Activated naive CD8-positive, alpha-beta T cell treated with anti-CD3 and anti-CD28 coated beads for 36 hours (primary cell): ENCODE data around the gene DST. TPM values are rescaled to one million over a fixed set of nuclear protein-coding genes. Genes with fewer than 3 reads are reported as not detected.

Source experiments
- DNase-seq: peaks from one replicate; pipeline ENCODE4 v3.0.0; 2021
- H3K27ac Mint-ChIP-seq: one replicate; pipeline ENCODE4 v1.8.0; 2022; ENCODE audit warnings: mild to moderate bottlenecking, moderate library complexity, mixed read lengths
- H3K27me3 Mint-ChIP-seq: one replicate; pipeline ENCODE4 v1.8.0; 2022; ENCODE audit warnings: mild to moderate bottlenecking, mixed read lengths
- H3K36me3 Mint-ChIP-seq: one replicate; pipeline ENCODE4 v1.8.0; 2021; ENCODE audit warnings: mild to moderate bottlenecking, mixed read lengths
- H3K4me1 Mint-ChIP-seq: one replicate; pipeline ENCODE4 v1.8.0; 2021; ENCODE audit warnings: mixed read lengths
- H3K4me3 Mint-ChIP-seq: one replicate; pipeline ENCODE4 v1.8.0; 2022; ENCODE audit warnings: mild to moderate bottlenecking, moderate library complexity, mixed read lengths
- H3K9me3 Mint-ChIP-seq: one replicate; pipeline ENCODE4 v1.8.0; 2022; ENCODE audit warnings: mixed read lengths
- total RNA-seq, 2 experiments: library from RNA; stranded (reverse); gene quantifications; one replicate each; pipeline ENCODE4 v1.2.3, GENCODE V29; 2021

DST gene
- total RNA-seq, 2 experiments from 2014 or later: 1.8 to 2.9 TPM

DNA sequence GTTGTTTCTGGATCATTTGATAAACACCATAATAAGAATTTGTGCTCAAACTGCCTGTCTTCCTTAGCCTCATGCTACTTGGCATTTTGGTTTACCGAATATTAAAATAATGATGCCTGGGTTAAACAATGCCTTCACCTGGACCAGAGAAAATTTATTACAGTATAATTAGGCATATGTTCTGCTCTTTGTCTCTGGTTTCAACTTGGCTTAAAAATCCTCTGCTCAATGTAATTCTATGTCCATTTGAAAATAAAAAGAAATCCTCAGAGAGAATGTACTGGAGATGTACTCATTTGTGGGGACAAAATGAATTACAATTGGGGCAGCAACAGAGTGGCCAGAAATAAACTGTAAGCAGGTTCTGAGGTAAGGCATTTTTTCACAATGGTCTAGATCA, 95.0 kb downstream of the DST start:
- no peaks in the 10 kb centered on the region for H3K9me3 Mint-ChIP-seq
- no peaks in the 10 kb centered on the region for H3K27me3 Mint-ChIP-seq
- no peak overlapping the region for H3K4me3 Mint-ChIP-seq
- no peak for DNase-seq
- H3K36me3 Mint-ChIP-seq: no peaks in the 10 kb centered on the region
- H3K27ac Mint-ChIP-seq: no peak overlapping the region
- peaks cover 2% of the 10 kb centered on the region for H3K4me1 Mint-ChIP-seq

DNA sequence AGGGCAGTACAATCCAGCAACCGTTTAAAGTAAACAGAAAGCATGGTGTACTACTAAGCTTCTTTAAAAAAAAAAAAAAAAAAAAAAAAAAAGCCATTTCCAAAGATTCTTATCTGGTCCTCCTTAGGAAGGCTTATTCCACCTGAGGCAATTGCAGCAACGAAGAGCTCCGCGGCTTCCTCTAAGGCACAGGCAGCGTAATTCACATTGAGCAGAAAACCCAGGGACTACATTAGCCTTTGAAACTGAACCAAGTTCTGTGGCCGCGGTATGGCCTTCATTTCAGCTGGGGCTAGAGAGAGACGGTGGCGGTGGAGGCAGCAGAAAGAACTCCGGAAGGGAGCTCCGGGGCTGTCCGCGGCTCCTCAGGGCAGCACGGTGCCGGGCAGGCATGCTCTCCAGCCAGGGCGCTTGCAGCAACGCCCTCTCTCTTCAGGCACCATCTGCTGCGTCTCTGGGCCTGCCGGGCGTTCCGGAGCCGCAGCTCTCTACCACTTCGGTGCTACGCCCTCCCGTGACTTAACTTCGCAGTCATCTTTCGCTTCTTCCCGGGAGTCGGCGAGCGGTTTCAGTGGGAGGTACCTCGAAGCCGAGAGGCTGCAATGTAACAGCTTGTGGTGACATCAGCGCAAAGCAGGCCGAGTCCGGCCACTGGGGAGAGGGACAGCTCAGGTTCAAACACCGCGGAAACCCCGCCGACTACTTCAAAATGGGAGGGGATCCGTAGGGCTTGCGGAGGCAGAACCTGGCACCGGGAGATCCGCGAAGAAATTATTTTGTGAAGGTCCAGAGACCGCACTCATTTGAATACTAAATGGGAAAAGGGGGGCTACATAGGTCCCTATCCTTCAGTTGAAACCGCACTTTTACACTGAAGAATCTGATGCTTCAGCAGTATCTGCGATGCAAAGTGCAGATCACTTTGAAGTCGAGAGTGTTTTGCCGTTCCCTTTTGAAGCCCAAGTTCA, 100.0 kb downstream of the DST start:
- DNase-seq: peak; percentile 77
- H3K36me3 Mint-ChIP-seq: no peaks in the 10 kb centered on the region
- H3K4me3 Mint-ChIP-seq: no peak overlapping the region
- H3K27ac Mint-ChIP-seq: no peak overlapping the region
- H3K27me3 Mint-ChIP-seq: no peaks in the 10 kb centered on the region
- H3K9me3 Mint-ChIP-seq: no peaks in the 10 kb centered on the region
- no peaks in the 10 kb centered on the region for H3K4me1 Mint-ChIP-seq

DNA sequence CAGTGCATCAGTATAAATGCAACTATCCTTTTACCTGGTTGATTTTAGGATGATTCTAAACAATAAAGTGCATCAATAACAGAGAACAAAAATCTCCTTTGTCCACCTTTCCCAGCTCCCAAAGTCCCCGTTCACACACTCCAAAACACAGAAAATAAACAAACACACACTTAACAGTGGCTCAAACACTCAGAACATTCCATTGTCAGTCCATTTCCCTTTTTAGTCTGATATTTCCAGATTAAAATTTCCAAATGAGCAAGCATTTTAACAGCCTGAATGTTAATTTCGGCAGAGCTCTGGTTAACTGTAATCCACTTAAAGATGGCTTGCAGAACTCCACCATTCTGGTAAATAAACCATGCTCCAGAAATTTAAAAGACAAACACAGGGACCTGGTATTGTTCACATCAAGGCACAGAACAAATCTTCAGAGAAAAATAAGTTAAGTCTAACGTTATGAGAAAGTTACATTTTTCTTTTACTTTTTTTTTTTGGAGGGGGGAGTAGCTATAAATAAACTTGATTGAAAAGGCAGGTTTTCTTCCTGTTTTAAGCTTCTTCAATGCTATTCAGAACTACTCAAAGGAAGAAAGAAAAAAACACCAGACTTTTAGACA, 100.8 kb downstream of the DST start:
- no peaks in the 10 kb centered on the region for H3K4me1 Mint-ChIP-seq
- no peak for DNase-seq
- H3K36me3 Mint-ChIP-seq: no peaks in the 10 kb centered on the region
- no peaks in the 10 kb centered on the region for H3K9me3 Mint-ChIP-seq
- no peak overlapping the region for H3K27ac Mint-ChIP-seq
- H3K4me3 Mint-ChIP-seq: no peak overlapping the region
- no peaks in the 10 kb centered on the region for H3K27me3 Mint-ChIP-seq

DNA sequence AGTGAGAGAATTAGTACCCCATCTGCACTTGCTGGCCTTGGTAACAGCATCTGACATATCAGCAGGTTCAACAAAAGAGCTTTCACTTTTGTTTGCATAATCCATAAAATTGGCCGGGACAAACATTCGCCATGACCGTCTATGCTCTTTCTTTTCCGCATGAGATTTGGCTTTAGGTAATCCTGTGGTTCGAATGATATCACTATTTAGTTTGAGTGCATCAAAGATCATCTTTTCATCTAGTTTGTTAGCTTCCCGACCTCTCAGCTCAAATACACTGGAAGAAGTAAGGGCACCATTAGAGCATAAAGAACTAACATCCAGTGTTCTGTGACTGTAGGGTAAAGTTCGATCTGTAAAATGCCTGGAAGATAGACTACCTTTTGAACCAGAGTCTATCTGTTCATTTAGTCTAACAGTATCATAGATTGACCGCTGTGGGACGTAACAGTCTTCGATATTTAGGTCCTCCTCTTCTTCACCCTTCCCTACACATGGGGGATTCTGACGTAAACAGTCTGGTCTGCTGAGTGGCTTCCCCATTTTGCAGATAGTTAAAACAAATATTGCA, 101.6 kb downstream of the DST start:
- Mint-ChIP-seq H3K27me3 (no peaks in the 10 kb centered on the region), H3K9me3 (no peaks in the 10 kb centered on the region), H3K4me3 (no peak overlapping the region), H3K4me1 (no peaks in the 10 kb centered on the region), H3K36me3 (no peaks in the 10 kb centered on the region), H3K27ac (no peak overlapping the region)
- DNase-seq: no peak

DNA sequence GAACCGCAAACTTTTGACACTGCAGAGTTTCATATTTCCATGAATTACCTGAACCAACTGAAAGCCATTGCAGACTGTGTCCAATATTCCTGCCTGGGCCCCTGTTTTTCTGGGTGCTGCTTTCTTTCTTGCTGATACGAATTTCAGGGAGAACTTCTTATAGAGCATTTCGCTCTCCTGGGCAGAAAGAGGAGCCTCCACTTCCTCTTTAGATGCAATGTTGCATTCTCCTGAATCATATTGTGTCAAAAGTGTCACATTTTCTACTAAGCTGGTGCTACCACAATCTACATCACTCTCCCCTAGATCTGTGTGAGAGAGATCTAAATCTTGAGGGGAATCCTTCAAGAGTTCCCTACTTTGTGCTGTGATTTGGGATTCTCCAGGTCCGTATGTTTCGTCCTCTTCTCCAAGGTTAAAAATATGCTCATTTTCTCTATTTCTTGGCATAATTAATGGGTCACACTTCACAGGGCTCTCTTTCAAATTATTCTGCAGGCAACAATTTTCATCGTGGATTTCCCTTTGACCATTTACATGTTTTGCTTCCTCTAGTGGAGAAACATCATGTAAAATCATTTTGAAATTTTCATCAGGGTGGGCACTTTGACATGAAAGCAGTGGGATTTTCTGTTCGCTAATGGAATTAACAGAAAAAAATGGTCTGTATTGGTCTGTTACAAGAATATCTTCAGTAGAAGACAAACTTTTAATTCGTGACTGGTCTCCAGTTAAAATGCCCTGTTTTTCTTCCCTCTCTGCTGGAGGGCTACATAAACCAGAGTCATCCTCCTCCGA, 102.3 kb downstream of the DST start:
- Mint-ChIP-seq H3K4me3 (no peak overlapping the region), H3K9me3 (no peaks in the 10 kb centered on the region), H3K36me3 (no peaks in the 10 kb centered on the region), H3K27ac (no peak overlapping the region), H3K27me3 (no peaks in the 10 kb centered on the region), H3K4me1 (no peaks in the 10 kb centered on the region)
- DNase-seq: no peak

DNA sequence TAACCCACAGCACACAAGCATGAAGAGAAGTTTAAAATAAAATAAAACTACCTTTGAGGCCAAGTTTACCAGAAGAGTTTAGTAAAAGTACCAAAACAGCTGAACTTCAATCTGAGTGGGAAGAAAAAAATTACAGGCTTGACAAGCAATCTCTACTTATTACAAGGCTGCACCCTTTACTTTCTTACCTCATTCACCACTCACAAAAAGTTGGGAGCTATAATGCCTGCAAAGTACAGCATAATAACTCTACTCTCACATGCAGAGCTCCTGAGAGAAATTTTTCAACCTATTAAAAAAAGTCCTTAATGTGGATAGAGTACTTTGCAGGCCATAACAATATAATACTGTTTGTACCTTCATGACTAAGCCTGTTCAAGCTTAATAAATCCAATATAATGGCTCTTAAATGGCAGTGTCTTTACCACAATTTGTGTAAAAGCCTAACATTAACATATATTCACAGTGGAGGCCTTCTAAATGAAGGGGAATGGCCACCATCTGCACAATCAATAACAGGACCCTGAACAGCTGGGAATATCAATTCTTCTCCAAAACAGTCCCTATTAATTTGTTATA, 103.1 kb downstream of the DST start:
- Mint-ChIP-seq H3K9me3 (no peaks in the 10 kb centered on the region), H3K4me3 (no peak overlapping the region), H3K27ac (no peak overlapping the region), H3K4me1 (no peaks in the 10 kb centered on the region), H3K27me3 (no peaks in the 10 kb centered on the region), H3K36me3 (no peaks in the 10 kb centered on the region)
- DNase-seq: no peak

DNA sequence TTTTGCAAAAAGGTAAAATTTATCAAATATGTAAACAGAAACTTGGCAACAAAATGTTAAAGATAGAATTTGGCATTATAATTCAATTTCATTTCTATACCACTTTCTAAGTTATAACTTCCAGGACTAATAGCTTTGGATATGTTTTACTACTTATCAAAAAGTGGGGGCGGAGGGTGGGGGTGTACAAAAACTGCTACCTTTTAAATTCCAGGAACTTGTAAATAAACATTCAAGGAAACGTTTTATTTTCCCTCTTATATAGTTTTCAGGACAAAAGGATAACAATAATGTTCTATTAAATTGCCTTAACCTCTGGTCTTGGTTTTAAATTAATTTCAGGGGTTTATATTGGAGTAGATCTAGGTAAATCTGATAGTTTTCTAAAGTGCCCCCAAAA, 103.8 kb downstream of the DST start:
- Mint-ChIP-seq H3K36me3 (no peaks in the 10 kb centered on the region), H3K4me1 (no peaks in the 10 kb centered on the region), H3K4me3 (no peak overlapping the region), H3K27ac (no peak overlapping the region), H3K9me3 (no peaks in the 10 kb centered on the region), H3K27me3 (no peaks in the 10 kb centered on the region)
- no peak for DNase-seq

DNA sequence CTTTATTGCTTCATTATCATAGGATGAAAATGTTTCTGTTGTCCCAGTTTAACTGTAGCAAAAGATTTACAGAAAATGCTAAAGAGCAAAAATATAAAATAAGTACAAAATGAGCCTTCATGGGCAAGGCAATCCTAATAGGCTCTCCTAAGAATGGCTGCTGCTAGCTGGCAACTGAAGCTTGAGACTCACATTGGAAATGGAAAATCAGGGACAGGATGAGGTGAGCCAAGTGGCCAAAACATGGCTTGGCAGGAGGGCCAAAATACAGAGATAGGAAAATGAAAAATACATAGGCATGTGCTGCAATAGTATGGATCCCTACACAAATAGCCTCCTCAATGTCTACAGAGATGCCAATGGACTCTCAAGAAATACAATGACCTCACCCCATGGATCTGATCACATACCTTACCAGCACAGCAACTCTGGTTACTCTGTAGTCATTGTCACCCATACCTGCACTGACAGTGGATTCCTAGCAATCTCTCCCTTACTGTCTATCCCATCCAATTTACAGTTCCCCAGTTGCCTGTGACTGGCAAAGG, 105.4 kb downstream of the DST start:
- no peak for DNase-seq
- H3K4me3 Mint-ChIP-seq: no peak overlapping the region
- no peaks in the 10 kb centered on the region for H3K27me3 Mint-ChIP-seq
- H3K36me3 Mint-ChIP-seq: no peaks in the 10 kb centered on the region
- H3K27ac Mint-ChIP-seq: no peak overlapping the region
- no peaks in the 10 kb centered on the region for H3K4me1 Mint-ChIP-seq
- no peaks in the 10 kb centered on the region for H3K9me3 Mint-ChIP-seq

DNA sequence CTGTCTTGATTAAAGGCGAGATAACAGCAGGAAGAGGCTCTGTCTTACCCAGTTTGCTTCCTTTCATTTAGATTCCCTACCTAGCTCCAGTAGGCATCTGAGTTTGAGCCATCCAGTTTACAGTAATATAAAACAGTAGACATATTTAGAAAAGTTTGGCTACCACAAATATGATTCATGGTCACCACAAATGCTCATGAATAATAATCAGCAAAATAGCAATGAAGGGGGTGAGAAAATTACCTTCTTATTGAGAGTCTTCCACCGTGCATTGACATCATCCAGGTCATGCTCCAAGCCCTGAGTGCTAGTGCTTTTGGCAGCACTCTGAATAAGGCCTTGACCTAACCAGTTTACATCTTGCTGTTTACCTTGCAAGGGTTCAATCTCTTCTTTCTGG, 106.2 kb downstream of the DST start:
- H3K4me3 Mint-ChIP-seq: no peak overlapping the region
- H3K27ac Mint-ChIP-seq: no peak overlapping the region
- no peaks in the 10 kb centered on the region for H3K9me3 Mint-ChIP-seq
- H3K4me1 Mint-ChIP-seq: no peaks in the 10 kb centered on the region
- no peaks in the 10 kb centered on the region for H3K36me3 Mint-ChIP-seq
- no peak for DNase-seq
- no peaks in the 10 kb centered on the region for H3K27me3 Mint-ChIP-seq

DNA sequence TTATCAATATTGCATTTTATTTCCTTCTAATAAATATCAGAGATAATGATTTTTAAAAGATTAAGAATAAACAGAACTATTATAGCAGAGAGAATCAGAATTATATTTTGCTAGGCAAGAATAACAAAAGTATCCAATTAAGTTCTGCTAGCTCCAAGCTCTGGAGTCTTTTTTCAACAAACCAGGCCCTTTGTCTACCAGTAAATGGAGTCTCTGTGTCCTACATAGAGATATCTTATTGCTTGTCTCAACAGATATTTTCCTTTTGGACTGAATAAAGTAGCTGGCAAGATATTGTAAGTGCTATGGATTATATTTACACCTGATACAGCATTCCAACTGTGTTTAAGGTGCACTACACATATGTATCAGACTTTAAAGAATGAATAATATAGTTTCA, 107.1 kb downstream of the DST start:
- Mint-ChIP-seq H3K27me3 (no peaks in the 10 kb centered on the region), H3K4me3 (no peak overlapping the region)
- no peak for DNase-seq

DNA sequence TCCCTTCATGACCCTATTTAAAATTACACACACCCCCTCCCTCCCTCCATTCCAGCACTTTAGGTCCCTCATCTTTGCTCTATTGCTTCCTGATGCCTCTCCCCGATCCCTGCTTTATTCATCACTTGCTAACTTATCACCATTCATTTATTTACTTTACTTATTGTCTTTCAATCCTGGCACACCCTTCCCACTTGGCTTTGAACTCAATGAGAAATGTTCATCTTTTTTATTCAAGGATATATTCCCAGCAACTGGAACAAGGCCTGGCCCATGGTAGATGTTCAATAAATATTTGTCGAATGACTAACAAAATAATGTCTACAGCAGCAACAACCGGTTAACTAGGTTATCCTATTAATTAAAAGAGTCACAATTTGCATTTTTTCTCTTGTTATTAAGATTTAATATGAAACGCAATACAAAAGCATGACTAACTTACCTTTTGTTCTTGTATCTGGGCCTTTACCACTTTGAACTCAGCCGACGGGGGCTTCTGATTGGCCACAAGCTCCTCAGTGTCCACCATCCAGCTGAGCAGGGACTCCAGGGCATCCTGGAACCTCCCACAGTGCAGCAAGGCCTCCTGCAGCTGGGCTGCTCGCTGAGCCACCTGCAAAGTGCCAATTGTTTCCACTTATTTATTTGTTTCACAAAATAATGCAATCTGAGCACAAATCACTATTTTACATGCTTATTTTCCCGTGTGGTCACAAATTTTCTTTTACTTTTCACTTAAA, 107.8 kb downstream of the DST start:
- H3K27me3 Mint-ChIP-seq: no peaks in the 10 kb centered on the region
- H3K9me3 Mint-ChIP-seq: no peaks in the 10 kb centered on the region
- no peaks in the 10 kb centered on the region for H3K36me3 Mint-ChIP-seq
- no peaks in the 10 kb centered on the region for H3K4me1 Mint-ChIP-seq
- no peak for DNase-seq
- no peak overlapping the region for H3K27ac Mint-ChIP-seq
- H3K4me3 Mint-ChIP-seq: no peak overlapping the region

More for the DNA sequence above, 107.1 kb downstream of the DST start:
- Mint-ChIP-seq H3K27ac (no peak overlapping the region), H3K4me1 (no peaks in the 10 kb centered on the region), H3K9me3 (no peaks in the 10 kb centered on the region), H3K36me3 (no peaks in the 10 kb centered on the region)

DNA sequence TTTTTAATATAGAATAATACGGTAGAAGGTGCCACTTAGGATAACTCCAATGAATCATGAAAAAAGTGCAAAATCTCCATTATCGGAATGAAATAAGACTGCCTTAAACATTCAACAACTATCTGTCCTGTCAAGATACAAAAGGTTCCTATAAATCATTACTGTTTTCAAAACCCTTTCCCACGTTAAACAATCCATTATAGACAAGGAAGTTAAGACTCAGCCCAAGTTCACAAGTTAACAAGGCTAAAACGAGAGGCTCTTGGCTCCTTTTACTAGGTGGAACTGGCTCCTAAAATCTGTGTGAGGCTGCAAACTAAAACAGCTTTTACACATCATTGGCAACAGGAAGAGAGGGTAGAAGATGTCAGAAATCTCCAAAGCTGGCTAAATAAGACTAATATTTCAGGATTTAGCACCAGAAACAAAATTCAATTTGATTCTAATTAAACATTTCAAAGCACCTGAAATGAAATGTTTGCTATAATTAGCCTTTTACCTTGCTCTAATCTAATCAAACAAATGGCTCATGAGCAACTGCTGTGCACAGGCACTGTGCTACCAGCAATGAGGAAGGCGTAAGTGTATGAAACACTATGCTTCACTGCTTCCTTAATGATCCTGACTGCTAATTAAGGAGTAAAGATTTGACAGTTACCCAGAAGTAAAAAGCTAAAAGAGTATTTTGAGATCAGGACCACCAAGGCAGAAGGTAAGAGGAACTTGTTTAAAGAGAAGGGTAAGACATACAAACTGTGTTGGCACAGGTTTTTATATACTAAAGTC, 109.7 kb downstream of the DST start:
- Mint-ChIP-seq H3K27me3 (no peaks in the 10 kb centered on the region), H3K36me3 (no peaks in the 10 kb centered on the region), H3K4me3 (no peak overlapping the region), H3K4me1 (no peaks in the 10 kb centered on the region), H3K27ac (no peak overlapping the region), H3K9me3 (no peaks in the 10 kb centered on the region)
- DNase-seq: no peak

DNA sequence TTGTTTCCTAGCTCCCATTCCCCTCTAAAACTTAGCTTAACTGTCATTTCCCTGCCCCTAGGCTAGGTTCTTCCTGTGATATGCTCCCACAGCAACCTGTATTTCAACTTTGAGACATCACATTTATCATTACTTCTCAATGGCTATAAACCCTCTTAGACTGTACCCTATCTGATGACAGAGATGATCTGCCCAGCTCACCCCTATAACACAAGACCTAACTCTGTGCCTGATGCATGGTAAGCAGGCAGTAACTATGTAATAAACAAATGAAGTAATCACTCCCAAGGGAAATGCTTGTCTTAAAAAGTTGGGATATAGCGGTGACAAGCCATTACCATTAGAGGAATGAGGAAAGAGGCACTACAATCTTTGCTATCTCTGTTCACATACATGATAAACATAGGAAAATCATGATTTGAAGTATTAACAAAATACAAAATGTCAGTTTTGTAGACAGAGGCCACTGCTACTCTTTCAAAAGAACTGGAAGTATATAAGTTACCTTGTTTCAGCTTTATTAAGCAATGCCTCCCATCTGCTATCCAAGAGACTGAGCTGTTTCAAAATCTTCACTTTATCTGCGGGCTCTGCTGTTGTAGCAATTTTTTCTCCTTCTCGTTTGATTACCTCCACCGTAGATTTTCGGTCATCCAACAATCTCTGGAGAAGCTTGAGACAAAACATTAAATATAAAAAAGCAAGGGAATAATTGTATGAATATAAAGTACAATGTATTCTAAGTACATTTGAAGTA, 110.7 kb downstream of the DST start:
- no peak for DNase-seq
- no peaks in the 10 kb centered on the region for H3K9me3 Mint-ChIP-seq
- no peak overlapping the region for H3K27ac Mint-ChIP-seq
- no peaks in the 10 kb centered on the region for H3K4me1 Mint-ChIP-seq
- no peaks in the 10 kb centered on the region for H3K27me3 Mint-ChIP-seq
- no peak overlapping the region for H3K4me3 Mint-ChIP-seq
- no peaks in the 10 kb centered on the region for H3K36me3 Mint-ChIP-seq
